GM12891 (cell line): ENCODE results near the gene ANKH.

Source experiments
- POLR2A ChIP-seq: IDR thresholded peaks from 2 replicates; pipeline ENCODE4 v1.6.1; 2011; ENCODE audit warnings: low read depth, low read length, control low read depth
- POLR2AphosphoS5 ChIP-seq: IDR thresholded peaks from 2 replicates; pipeline ENCODE4 v1.6.1; 2011; ENCODE audit warnings: low read depth, low read length, control low read depth
- SPI1 ChIP-seq: IDR thresholded peaks from 2 replicates; pipeline ENCODE4 v1.6.1; 2011; ENCODE audit warnings: low read depth, low read length, control low read depth
- TAF1 ChIP-seq: IDR thresholded peaks from 2 replicates; pipeline ENCODE4 v1.6.1; 2011; ENCODE audit warnings: low read depth, low read length, control low read depth

DNA sequence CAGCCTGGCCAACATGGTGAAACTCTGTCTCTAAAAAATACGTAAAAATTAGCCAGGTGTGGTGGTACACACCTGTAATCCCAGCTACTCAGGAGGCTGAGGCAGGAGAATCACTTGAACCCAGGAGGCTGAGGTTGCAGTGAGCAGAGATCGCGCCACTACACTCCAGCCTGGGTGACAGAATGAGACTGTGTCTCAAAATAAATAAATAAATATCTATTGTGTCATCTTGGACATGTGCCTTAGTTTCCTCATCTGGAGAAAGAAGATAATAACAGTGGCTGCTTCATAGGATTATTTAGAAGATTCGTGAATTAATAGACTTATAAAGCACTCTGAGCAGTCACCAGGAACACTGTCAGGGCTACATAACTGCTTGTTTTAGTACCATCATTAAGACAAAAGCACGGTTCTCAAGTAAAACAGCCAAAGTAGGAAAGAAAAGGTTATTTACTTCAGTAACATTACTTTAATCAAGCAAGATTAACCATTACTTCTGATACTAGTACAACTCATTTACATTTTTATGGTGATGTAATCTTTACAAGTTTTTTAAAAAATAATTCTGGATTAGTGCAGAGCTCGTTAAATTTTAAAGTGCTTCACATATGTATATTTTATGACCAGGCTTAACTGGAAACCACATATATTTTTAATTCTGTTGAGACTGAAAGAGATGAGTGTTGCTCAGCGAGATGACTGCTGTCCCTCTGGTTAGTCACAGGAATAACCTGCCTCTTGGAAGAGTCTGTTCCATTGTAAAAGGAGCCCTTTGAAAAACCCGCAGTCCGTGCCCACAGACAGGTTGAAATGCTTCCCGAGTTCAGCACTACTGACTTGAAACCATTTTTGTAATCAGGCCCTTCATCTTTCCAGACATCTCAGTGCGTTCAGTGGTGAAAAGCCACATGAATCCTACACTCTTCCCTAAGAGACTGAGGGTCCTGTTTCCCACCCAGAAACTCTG is 36.7 kb downstream of the ANKH start:
- TF ChIP-seq POLR2AphosphoS5 (no peak), POLR2A (no peak), TAF1 (no peak), SPI1 (no peak)
